Nephron (organoid): Measurements from ENCODE around the gene MYCBPAP.

Experiments used
- H3K27ac Mint-ChIP-seq, 3 experiments: 2 replicates each; pipeline ENCODE4 v1.8.0; 2020; ENCODE audit warnings: mixed read lengths in 3 of 3, mild to moderate bottlenecking in 2 of 3, moderate library complexity in 1 of 3
- H3K27me3 Mint-ChIP-seq: 2 replicates; pipeline ENCODE4 v1.8.0; 2021; ENCODE audit warnings: low read depth, mild to moderate bottlenecking, moderate library complexity, mixed read lengths
- H3K36me3 Mint-ChIP-seq: 2 replicates; pipeline ENCODE4 v1.8.0; 2020; ENCODE audit warnings: low read depth, mixed read lengths
- H3K4me1 Mint-ChIP-seq: 2 replicates; pipeline ENCODE4 v1.8.0; 2020; ENCODE audit warnings: mixed read lengths
- H3K4me3 Mint-ChIP-seq, 3 experiments: 2 replicates each; pipeline ENCODE4 v1.8.0; 2020; ENCODE audit warnings: mild to moderate bottlenecking in 3 of 3, mixed read lengths in 3 of 3, moderate library complexity in 2 of 3
- H3K9me3 Mint-ChIP-seq: 2 replicates; pipeline ENCODE4 v1.8.0; 2020; ENCODE audit warnings: mixed read lengths
- TF ChIP-seq, protein P1 (sequence below), 3 experiments: fragments of 200-600 bp; sonication (generic); IDR thresholded peaks; one replicate each; pipeline ENCODE4 v1.5.0; 2021; ENCODE audit warnings: antibody characterized with exemption in 3 of 3; ENCODE audit not compliant: unreplicated experiment in 3 of 3

Gene MYCBPAP

GRCh38 chr17:50549256-50549941 is 41.2 kb downstream of the MYCBPAP start:
- Mint-ChIP-seq H3K27ac (no peak overlapping the region), H3K4me3 (peak overlapping the region; percentile 0 to 33 (median 17)), H3K4me1 (peaks cover 1% of the 10 kb centered on the region), H3K9me3 (no peaks in the 10 kb centered on the region), H3K27me3 (peaks cover 23% of the 10 kb centered on the region), H3K36me3 (no peaks in the 10 kb centered on the region)
- TF ChIP-seq, protein P1, sequence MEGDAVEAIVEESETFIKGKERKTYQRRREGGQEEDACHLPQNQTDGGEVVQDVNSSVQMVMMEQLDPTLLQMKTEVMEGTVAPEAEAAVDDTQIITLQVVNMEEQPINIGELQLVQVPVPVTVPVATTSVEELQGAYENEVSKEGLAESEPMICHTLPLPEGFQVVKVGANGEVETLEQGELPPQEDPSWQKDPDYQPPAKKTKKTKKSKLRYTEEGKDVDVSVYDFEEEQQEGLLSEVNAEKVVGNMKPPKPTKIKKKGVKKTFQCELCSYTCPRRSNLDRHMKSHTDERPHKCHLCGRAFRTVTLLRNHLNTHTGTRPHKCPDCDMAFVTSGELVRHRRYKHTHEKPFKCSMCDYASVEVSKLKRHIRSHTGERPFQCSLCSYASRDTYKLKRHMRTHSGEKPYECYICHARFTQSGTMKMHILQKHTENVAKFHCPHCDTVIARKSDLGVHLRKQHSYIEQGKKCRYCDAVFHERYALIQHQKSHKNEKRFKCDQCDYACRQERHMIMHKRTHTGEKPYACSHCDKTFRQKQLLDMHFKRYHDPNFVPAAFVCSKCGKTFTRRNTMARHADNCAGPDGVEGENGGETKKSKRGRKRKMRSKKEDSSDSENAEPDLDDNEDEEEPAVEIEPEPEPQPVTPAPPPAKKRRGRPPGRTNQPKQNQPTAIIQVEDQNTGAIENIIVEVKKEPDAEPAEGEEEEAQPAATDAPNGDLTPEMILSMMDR (IDR thresholded peaks at IDR 0.05; ENCODE audit: unreplicated experiment in 3 of 3), result no peak

- Mint-ChIP-seq H3K9me3 (no peaks in the 10 kb centered on the region), H3K27me3 (peaks cover 29% of the 10 kb centered on the region), H3K4me1 (no peaks in the 10 kb centered on the region), H3K36me3 (peaks cover 3% of the 10 kb centered on the region), H3K4me3 (peak overlapping the region in 2 of 3 experiments; percentile 17 to 33), H3K27ac (no peak overlapping the region)
- TF ChIP-seq, protein P1 (IDR thresholded peaks at IDR 0.05; ENCODE audit: unreplicated experiment in 3 of 3), result no peak
Measured at GRCh38 chr17:50549969-50550368, 41.7 kb downstream of the MYCBPAP start.

DNA sequence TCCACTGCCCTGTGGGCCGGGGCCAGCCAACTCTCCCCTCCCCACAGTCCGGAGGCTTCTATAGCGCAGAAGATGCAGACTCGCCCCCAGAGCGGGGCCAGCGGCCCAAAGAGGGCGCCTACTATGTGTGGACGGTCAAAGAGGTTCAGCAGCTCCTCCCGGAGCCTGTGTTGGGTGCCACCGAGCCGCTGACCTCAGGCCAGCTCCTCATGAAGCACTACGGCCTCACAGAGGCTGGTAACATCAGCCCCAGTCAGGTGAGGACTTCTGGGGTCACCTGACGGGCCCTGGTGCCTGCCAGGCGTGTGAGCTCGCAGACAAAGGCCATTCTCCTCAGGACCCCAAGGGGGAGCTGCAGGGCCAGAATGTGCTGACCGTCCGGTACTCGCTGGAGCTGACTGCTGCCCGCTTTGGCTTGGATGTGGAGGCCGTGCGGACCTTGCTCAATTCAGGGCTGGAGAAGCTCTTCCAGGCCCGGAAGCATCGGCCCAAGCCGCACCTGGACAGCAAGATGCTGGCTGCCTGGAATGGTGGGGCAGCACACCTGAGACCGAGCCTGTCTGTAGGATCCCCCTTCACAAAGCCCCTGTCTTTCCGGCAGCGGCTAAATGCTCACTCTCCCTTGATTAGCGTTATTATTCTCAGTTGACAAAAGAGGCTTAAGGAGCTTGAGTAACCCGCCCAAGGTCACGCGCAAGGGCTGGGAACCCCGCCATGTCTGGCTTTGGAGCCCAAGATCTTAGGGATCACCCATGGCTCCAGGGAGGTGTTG is 42.6 kb downstream of the MYCBPAP start:
- peak overlapping the region in 1 of 3 experiments; percentile 10 for H3K4me3 Mint-ChIP-seq
- H3K27ac Mint-ChIP-seq, result no peak overlapping the region
- no peaks in the 10 kb centered on the region for H3K4me1 Mint-ChIP-seq
- TF ChIP-seq, protein P1 (IDR thresholded peaks at IDR 0.05; ENCODE audit: unreplicated experiment in 3 of 3), result peak; percentile 87 to 91 (median 90)
- peaks cover 25% of the 10 kb centered on the region for H3K27me3 Mint-ChIP-seq
- peaks cover 3% of the 10 kb centered on the region for H3K36me3 Mint-ChIP-seq
- H3K9me3 Mint-ChIP-seq, result no peaks in the 10 kb centered on the region

- Mint-ChIP-seq H3K27me3 (peaks cover 22% of the 10 kb centered on the region), H3K36me3 (peaks cover 3% of the 10 kb centered on the region), H3K4me1 (peaks cover 3% of the 10 kb centered on the region), H3K27ac (no peak overlapping the region), H3K4me3 (no peak overlapping the region), H3K9me3 (no peaks in the 10 kb centered on the region)
- TF ChIP-seq, protein P1 (IDR thresholded peaks at IDR 0.05; ENCODE audit: unreplicated experiment in 3 of 3), result no peak
Measured at GRCh38 chr17:50551433-50551815, 43.2 kb downstream of the MYCBPAP start.

GRCh38 chr17:50551884-50552283 is 43.6 kb downstream of the MYCBPAP start:
- no peak overlapping the region for H3K4me3 Mint-ChIP-seq
- H3K27me3 Mint-ChIP-seq, result peaks cover 22% of the 10 kb centered on the region
- no peak overlapping the region for H3K27ac Mint-ChIP-seq
- H3K9me3 Mint-ChIP-seq, result no peaks in the 10 kb centered on the region
- H3K36me3 Mint-ChIP-seq, result peaks cover 3% of the 10 kb centered on the region
- TF ChIP-seq, protein P1 (IDR thresholded peaks at IDR 0.05; ENCODE audit: unreplicated experiment in 3 of 3), result no peak
- peaks cover 7% of the 10 kb centered on the region for H3K4me1 Mint-ChIP-seq
